ENCODE results near the gene CDC14B. TPM values are rescaled to one million over a fixed set of nuclear protein-coding genes. Genes with fewer than 3 reads are reported as not detected.

The CDC14B gene
- total RNA-seq, 4 donors from 2014 or later: 9.7 to 40.5 (median 20.6) TPM

GRCh38 chr9:96478829-96479371, 140.7 kb downstream of the CDC14B start:
- Histone ChIP-seq H3K4me3 (no peak overlapping the region), H3K36me3 (no peaks in the 10 kb centered on the region), H3K27ac (no peak overlapping the region), H3K9me3 (no peaks in the 10 kb centered on the region), H3K4me1 (no peaks in the 10 kb centered on the region), H3K27me3 (no peaks in the 10 kb centered on the region)
- no peak for TF ChIP-seq POLR2A (IDR thresholded peaks at IDR 0.05)
- TF ChIP-seq, protein P1, sequence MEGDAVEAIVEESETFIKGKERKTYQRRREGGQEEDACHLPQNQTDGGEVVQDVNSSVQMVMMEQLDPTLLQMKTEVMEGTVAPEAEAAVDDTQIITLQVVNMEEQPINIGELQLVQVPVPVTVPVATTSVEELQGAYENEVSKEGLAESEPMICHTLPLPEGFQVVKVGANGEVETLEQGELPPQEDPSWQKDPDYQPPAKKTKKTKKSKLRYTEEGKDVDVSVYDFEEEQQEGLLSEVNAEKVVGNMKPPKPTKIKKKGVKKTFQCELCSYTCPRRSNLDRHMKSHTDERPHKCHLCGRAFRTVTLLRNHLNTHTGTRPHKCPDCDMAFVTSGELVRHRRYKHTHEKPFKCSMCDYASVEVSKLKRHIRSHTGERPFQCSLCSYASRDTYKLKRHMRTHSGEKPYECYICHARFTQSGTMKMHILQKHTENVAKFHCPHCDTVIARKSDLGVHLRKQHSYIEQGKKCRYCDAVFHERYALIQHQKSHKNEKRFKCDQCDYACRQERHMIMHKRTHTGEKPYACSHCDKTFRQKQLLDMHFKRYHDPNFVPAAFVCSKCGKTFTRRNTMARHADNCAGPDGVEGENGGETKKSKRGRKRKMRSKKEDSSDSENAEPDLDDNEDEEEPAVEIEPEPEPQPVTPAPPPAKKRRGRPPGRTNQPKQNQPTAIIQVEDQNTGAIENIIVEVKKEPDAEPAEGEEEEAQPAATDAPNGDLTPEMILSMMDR (IDR thresholded peaks at IDR 0.05): no peak
- intact Hi-C loops (cut with DNase I; ENCODE audit: low total_unique reads): no loop called here
- DNase-seq: no peak

DNA sequence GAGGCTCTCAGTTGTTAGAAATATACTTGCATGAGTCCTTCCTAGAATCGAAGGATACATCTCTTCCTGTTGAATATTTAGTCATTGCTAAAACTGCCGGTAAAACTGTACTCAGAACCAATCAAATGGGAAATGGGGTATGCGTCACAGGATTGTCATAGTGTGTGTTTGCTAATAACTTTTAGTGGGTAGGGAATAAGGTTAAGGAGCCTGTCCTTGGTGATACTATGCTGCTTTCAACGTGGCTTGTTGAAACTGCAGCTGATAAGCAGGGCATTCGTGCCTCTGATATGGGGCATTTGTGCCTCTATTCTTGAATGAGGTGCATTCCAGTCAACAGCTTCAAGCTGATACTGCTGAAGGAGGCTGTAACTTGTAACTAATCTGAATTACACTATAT, 143.1 kb downstream of the CDC14B start:
- Histone ChIP-seq H3K27me3 (no peaks in the 10 kb centered on the region), H3K36me3 (no peaks in the 10 kb centered on the region), H3K27ac (no peak overlapping the region), H3K4me1 (no peaks in the 10 kb centered on the region), H3K4me3 (no peak overlapping the region), H3K9me3 (no peaks in the 10 kb centered on the region)
- DNase-seq: no peak
- intact Hi-C loops (cut with DNase I; ENCODE audit: low total_unique reads): no loop called here
- TF ChIP-seq, protein P1 (IDR thresholded peaks at IDR 0.05): no peak
- TF ChIP-seq POLR2A (IDR thresholded peaks at IDR 0.05): no peak

DNA sequence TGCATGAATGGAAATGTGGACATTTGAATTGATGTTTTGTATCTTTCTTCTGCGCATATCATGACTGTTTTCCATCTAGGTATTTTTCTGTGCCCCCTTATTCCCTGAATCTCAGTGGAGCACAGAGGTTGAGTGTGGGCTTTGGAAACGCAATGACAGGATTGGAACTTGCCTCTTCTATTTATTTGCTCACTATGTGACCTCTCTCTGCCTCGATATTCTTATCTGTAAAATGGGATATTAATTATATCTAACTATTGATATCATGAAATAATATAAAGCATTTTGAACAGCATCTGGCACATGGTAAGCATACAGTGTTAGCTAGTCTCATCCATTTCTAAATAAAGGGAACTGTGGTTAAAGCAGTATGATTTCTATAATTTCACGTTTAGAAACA, 143.6 kb downstream of the CDC14B start:
- Histone ChIP-seq H3K4me1 (no peaks in the 10 kb centered on the region), H3K36me3 (no peaks in the 10 kb centered on the region), H3K27ac (no peak overlapping the region), H3K27me3 (no peaks in the 10 kb centered on the region), H3K9me3 (no peaks in the 10 kb centered on the region), H3K4me3 (no peak overlapping the region)
- no peak for TF ChIP-seq POLR2A (IDR thresholded peaks at IDR 0.05)
- TF ChIP-seq, protein P1 (IDR thresholded peaks at IDR 0.05): no peak
- intact Hi-C loops (cut with DNase I; ENCODE audit: low total_unique reads): no loop called here
- no peak for DNase-seq

DNA sequence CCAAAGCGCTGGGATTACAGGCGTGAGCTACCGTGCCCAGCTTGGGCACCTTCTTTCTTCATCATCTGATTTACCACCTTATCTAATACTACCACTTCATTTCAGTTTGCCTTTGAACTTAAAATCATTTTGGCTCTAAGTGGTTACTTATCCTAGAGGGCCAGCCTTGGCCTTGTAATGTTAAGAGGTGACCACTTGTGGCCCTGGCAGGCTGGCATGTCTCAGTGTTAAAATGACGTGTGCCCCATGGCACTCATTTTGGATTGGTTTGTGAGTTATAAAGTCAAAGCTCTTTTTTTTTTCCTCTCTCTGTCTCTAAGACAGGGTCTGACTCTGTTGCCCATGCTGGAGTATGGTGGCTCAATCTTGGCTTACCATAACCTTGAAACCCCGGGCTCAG, 151.9 kb downstream of the CDC14B start:
- Histone ChIP-seq H3K9me3 (no peaks in the 10 kb centered on the region), H3K27ac (no peak overlapping the region), H3K4me3 (no peak overlapping the region), H3K4me1 (no peaks in the 10 kb centered on the region), H3K36me3 (no peaks in the 10 kb centered on the region), H3K27me3 (no peaks in the 10 kb centered on the region)
- TF ChIP-seq, protein P1 (IDR thresholded peaks at IDR 0.05): no peak
- no peak for TF ChIP-seq POLR2A (IDR thresholded peaks at IDR 0.05)
- intact Hi-C loops (cut with DNase I; ENCODE audit: low total_unique reads): no loop called here
- DNase-seq: no peak

DNA sequence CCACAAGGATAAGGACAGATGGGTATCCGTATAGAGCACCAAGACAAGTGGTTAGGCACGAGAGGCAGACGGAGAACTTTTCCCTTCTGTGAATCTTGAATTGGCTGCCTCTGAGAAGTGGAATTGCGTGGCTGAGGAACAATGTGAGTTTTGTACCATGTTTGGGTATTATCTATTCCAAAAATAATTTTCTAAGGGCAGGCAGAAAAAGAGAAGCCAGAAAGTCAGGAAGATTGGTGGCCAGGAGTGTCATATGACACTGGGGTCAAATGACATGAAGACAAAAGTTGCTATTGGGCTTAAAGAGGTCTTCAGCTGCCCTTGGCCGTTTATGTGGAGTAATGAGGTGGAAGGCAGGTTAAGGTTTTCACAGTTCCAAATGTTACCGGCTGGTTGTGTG, 155.2 kb downstream of the CDC14B start:
- Histone ChIP-seq H3K9me3 (no peaks in the 10 kb centered on the region), H3K27ac (no peak overlapping the region), H3K36me3 (no peaks in the 10 kb centered on the region), H3K4me3 (no peak overlapping the region), H3K27me3 (no peaks in the 10 kb centered on the region), H3K4me1 (no peaks in the 10 kb centered on the region)
- TF ChIP-seq POLR2A (IDR thresholded peaks at IDR 0.05): no peak
- TF ChIP-seq, protein P1 (IDR thresholded peaks at IDR 0.05): no peak
- intact Hi-C loops (cut with DNase I; ENCODE audit: low total_unique reads): no loop called here
- no peak for DNase-seq
